GM23248 (cell line): ENCODE data around the gene TRPC4AP. TPM values are rescaled to one million over a fixed set of nuclear protein-coding genes. Genes with fewer than 3 reads are reported as not detected.

ENCODE experiments used
- DNase-seq: peaks from one replicate; pipeline ENCODE4 v3.0.0-alpha.2; 2015
- H2AFZ ChIP-seq: fragments of 200-600 bp; sonication (generic); 2 replicates; pipeline ENCODE4 v1.6.1; 2016; ENCODE audit warnings: antibody characterized with exemption
- H3F3A ChIP-seq: fragments of 200-600 bp; sonication (generic); 2 replicates; pipeline ENCODE4 v1.6.1; 2016; ENCODE audit warnings: mild to moderate bottlenecking, antibody characterized with exemption, mixed run types; ENCODE audit not compliant: insufficient read depth
- H3K27ac ChIP-seq: fragments of 200-600 bp; sonication (generic); 2 replicates; pipeline ENCODE4 v1.5.1; 2016; ENCODE audit warnings: mild to moderate bottlenecking
- H3K27me3 ChIP-seq: fragments of 200-600 bp; sonication (generic); replicated peaks from 2 replicates; pipeline ENCODE4 v1.6.1; 2016; ENCODE audit warnings: mild to moderate bottlenecking; ENCODE audit not compliant: insufficient read depth
- H3K36me3 ChIP-seq: fragments of 200-600 bp; sonication (generic); 2 replicates; pipeline ENCODE4 v1.6.1; 2016; ENCODE audit warnings: low read depth, mild to moderate bottlenecking
- H3K4me1 ChIP-seq: fragments of 200-600 bp; sonication (generic); 2 replicates; pipeline ENCODE4 v1.6.1; 2016; ENCODE audit warnings: mild to moderate bottlenecking; ENCODE audit not compliant: insufficient read depth
- H3K4me2 ChIP-seq: fragments of 200-600 bp; sonication (generic); one replicate; pipeline ENCODE4 v1.6.1; 2016; ENCODE audit warnings: mild to moderate bottlenecking; ENCODE audit not compliant: unreplicated experiment
- H3K4me3 ChIP-seq: fragments of 200-600 bp; sonication (generic); 2 replicates; pipeline ENCODE4 v1.5.1; 2016; ENCODE audit warnings: mild to moderate bottlenecking
- H3K79me2 ChIP-seq: fragments of 200-600 bp; sonication (generic); 2 replicates; pipeline ENCODE4 v1.6.1; 2016; ENCODE audit warnings: mild to moderate bottlenecking; ENCODE audit not compliant: insufficient read depth
- H3K9ac ChIP-seq: fragments of 200-600 bp; sonication (generic); 2 replicates; pipeline ENCODE4 v1.6.1; 2016; ENCODE audit warnings: mild to moderate bottlenecking
- H3K9me2 ChIP-seq: fragments of 200-600 bp; sonication (generic); 2 replicates; pipeline ENCODE4 v1.6.1; 2016; ENCODE audit warnings: mixed run types, mild to moderate bottlenecking, moderate library complexity; ENCODE audit not compliant: insufficient read depth
- H3K9me3 ChIP-seq: fragments of 200-600 bp; sonication (generic); one replicate; pipeline ENCODE4 v1.6.1; 2017; ENCODE audit warnings: low read depth
- H4K20me1 ChIP-seq: fragments of 200-600 bp; sonication (generic); 2 replicates; pipeline ENCODE4 v1.6.0; 2016; ENCODE audit not compliant: insufficient read depth
- EZH2 ChIP-seq: fragments of 200-600 bp; sonication (generic); IDR thresholded peaks from 2 replicates; pipeline ENCODE4 v1.6.1; 2018; ENCODE audit warnings: antibody characterized with exemption, mild to moderate bottlenecking; ENCODE audit not compliant: insufficient read depth, poor library complexity, severe bottlenecking
- EZH2phosphoT487 ChIP-seq: fragments of 200-600 bp; sonication (generic); IDR thresholded peaks from 2 replicates; pipeline ENCODE4 v1.6.1; 2018; ENCODE audit warnings: antibody characterized with exemption, moderate library complexity, mild to moderate bottlenecking, low read depth; ENCODE audit not compliant: insufficient read depth
- WGBS, 2 experiments: methylation state at CpG; one replicate each; pipeline ENCODE4 v1.1.6; 2015 to 2017; ENCODE audit warnings: low lambda C conversion rate in 2 of 2, low coverage in 1 of 2; ENCODE audit errors: missing lambda C conversion rate in 2 of 2; 5-methylcytosine and 5-hydroxymethylcytosine counted together
- in situ Hi-C: fragments of 300-500 bp; cut with MboI; formaldehyde crosslinking; loops from 2 replicates; pipeline ENCODE4 v1.15.0; 2020
- polyA plus RNA-seq: library from polyadenylated mRNA; unstranded; fragments of >200 nt; fragmentation: Nextera tagmentation; extraction: Ambion mirVana; gene quantifications from 2 replicates; pipeline ENCODE4 v1.2.1, GENCODE V29; 2016
- total RNA-seq: library from RNA; depleted of rRNA; stranded (reverse); fragments of >200 nt; shearing (Covaris generic); gene quantifications from 2 replicates; pipeline ENCODE4 v1.2.3, GENCODE V29; 2014

Gene TRPC4AP
- total and polyA plus RNA-seq, 2 experiments from 2014 or later: 63.4 to 92.7 TPM

- no peaks in the 10 kb centered on the region for H3K79me2 ChIP-seq
- TF ChIP-seq EZH2 (no peak), EZH2phosphoT487 (no peak)
- peaks cover 7% of the 10 kb centered on the region; the same call in 1 of the 2 replicates for H3K36me3 ChIP-seq
- peaks cover 37% of the 10 kb centered on the region for H3F3A ChIP-seq
- H3K9me3 ChIP-seq: no peaks in the 10 kb centered on the region
- H3K4me3 ChIP-seq: no peak overlapping the region
- H3K4me2 ChIP-seq: no peak overlapping the region
- no peaks in the 10 kb centered on the region for H3K9me2 ChIP-seq
- H3K27me3 ChIP-seq: no peaks in the 10 kb centered on the region
- H3K9ac ChIP-seq: no peak overlapping the region
- no peak overlapping the region for H2AFZ ChIP-seq
- no peak overlapping the region for H3K27ac ChIP-seq
- peaks cover 34% of the 10 kb centered on the region for H3K4me1 ChIP-seq
- peak; percentile 21 for DNase-seq
- WGBS, 2 experiments: 83 to 85% methylated on average over 5 of the region's 5 CpGs
- in situ Hi-C loops: no loop called here
- H4K20me1 ChIP-seq: no peaks in the 10 kb centered on the region
Measured at GRCh38 chr20:35133735-35134134, 41.1 kb upstream of the TRPC4AP start.

- DNase-seq: no peak
- Histone ChIP-seq H3K9me3 (no peaks in the 10 kb centered on the region), H3K4me3 (no peak overlapping the region), H3K4me1 (peaks cover 34% of the 10 kb centered on the region), H3F3A (peaks cover 36% of the 10 kb centered on the region), H3K36me3 (peaks cover 7% of the 10 kb centered on the region; the same call in 1 of the 2 replicates), H4K20me1 (no peaks in the 10 kb centered on the region), H3K9me2 (no peaks in the 10 kb centered on the region), H2AFZ (no peak overlapping the region), H3K4me2 (no peak overlapping the region), H3K79me2 (no peaks in the 10 kb centered on the region), H3K9ac (no peak overlapping the region), H3K27me3 (no peaks in the 10 kb centered on the region), H3K27ac (no peak overlapping the region)
- 91 to 95% methylated on average over 5 of the region's 5 CpGs for WGBS, 2 experiments
- TF ChIP-seq EZH2 (no peak), EZH2phosphoT487 (no peak)
- in situ Hi-C loops: no loop called here
Measured at GRCh38 chr20:35133031-35133430, 40.4 kb upstream of the TRPC4AP start.

GRCh38 chr20:35131934-35132333 lies 39.3 kb upstream of the TRPC4AP start:
- in situ Hi-C loops: no loop called here
- Histone ChIP-seq H3K4me3 (no peak overlapping the region), H3K27me3 (no peaks in the 10 kb centered on the region), H3K4me1 (peaks cover 34% of the 10 kb centered on the region), H4K20me1 (no peaks in the 10 kb centered on the region), H3K27ac (no peak overlapping the region), H3K9me2 (no peaks in the 10 kb centered on the region), H3K36me3 (peaks cover 7% of the 10 kb centered on the region; the same call in 1 of the 2 replicates), H2AFZ (no peak overlapping the region), H3F3A (peaks cover 25% of the 10 kb centered on the region), H3K9me3 (no peaks in the 10 kb centered on the region), H3K9ac (no peak overlapping the region), H3K4me2 (no peak overlapping the region), H3K79me2 (no peaks in the 10 kb centered on the region)
- DNase-seq: no peak
- TF ChIP-seq EZH2 (no peak), EZH2phosphoT487 (no peak)
- WGBS, 2 experiments: 96 to 97% methylated on average over 4 of the region's 4 CpGs

GRCh38 chr20:35129647-35130069 lies 37.1 kb upstream of the TRPC4AP start:
- H3K9me3 ChIP-seq: no peaks in the 10 kb centered on the region
- H3K9me2 ChIP-seq: no peaks in the 10 kb centered on the region
- no peak overlapping the region for H3K4me2 ChIP-seq
- no peak overlapping the region for H3K4me3 ChIP-seq
- H3K79me2 ChIP-seq: no peaks in the 10 kb centered on the region
- no peak for TF ChIP-seq EZH2phosphoT487
- no peak for TF ChIP-seq EZH2
- no peaks in the 10 kb centered on the region for H4K20me1 ChIP-seq
- no peaks in the 10 kb centered on the region for H3K27me3 ChIP-seq
- H3K9ac ChIP-seq: no peak overlapping the region
- no peak overlapping the region for H2AFZ ChIP-seq
- DNase-seq: peak; percentile 49
- peaks cover 15% of the 10 kb centered on the region for H3K4me1 ChIP-seq
- H3F3A ChIP-seq: peaks cover 13% of the 10 kb centered on the region; the same call in 1 of the 2 replicates
- peak overlapping the region; percentile 47 for H3K27ac ChIP-seq
- 68 to 70% methylated on average over 2 of the region's 2 CpGs for WGBS, 2 experiments
- peaks cover 16% of the 10 kb centered on the region for H3K36me3 ChIP-seq
- in situ Hi-C loops: no loop called here

- in situ Hi-C loops: no loop called here
- no peak for DNase-seq
- no peak overlapping the region for H3K9ac ChIP-seq
- H3K27ac ChIP-seq: no peak overlapping the region
- WGBS, 2 experiments: 94 to 97% methylated on average over 5 of the region's 5 CpGs
- peaks cover 22% of the 10 kb centered on the region for H3K36me3 ChIP-seq
- H3K4me2 ChIP-seq: no peak overlapping the region
- no peaks in the 10 kb centered on the region for H3K79me2 ChIP-seq
- H2AFZ ChIP-seq: no peak overlapping the region
- no peaks in the 10 kb centered on the region for H4K20me1 ChIP-seq
- peaks cover 12% of the 10 kb centered on the region; the same call in 1 of the 2 replicates for H3F3A ChIP-seq
- no peaks in the 10 kb centered on the region for H3K9me2 ChIP-seq
- H3K4me3 ChIP-seq: no peak overlapping the region
- no peaks in the 10 kb centered on the region for H3K27me3 ChIP-seq
- H3K4me1 ChIP-seq: peaks cover 15% of the 10 kb centered on the region
- no peak for TF ChIP-seq EZH2phosphoT487
- no peaks in the 10 kb centered on the region for H3K9me3 ChIP-seq
Measured at GRCh38 chr20:35125753-35126152, 33.1 kb upstream of the TRPC4AP start.
